ENCODE results near the gene HOXA6.

GRCh38 chr7:27102581-27103442, 44.8 kb downstream of the HOXA6 start, which contains the start of gene HOXA2:
- TF ChIP-seq CTCF (conservative IDR thresholded peaks at IDR 0.05; ENCODE audit: low read length) (no peak), EZH2phosphoT487 (IDR thresholded peaks at IDR 0.05; ENCODE audit: borderline replicate concordance, low read depth, low read length) (no peak)
